Transverse colon (tissue), 4 donors: Measurements from ENCODE around the gene SLC25A1. TPM values are rescaled to one million over a fixed set of nuclear protein-coding genes. Genes with fewer than 3 reads are reported as not detected.

Source experiments
- DNase-seq: peaks from one replicate; pipeline ENCODE4 v3.0.0-alpha.2; 2019
- H3K27ac ChIP-seq, 4 donors: fragments of 200-600 bp; sonication (generic); 2 replicates each; pipeline ENCODE4 v1.5.1; 2016 to 2018; ENCODE audit warnings: inconsistent platforms in 4 of 4
- H3K27me3 ChIP-seq: fragments of 200-600 bp; sonication (generic); 2 replicates; pipeline ENCODE4 v1.5.1; 2017; ENCODE audit warnings: inconsistent platforms
- H3K36me3 ChIP-seq, 4 donors: fragments of 200-600 bp; sonication (generic); 2 replicates each; pipeline ENCODE4 v1.5.1; 2017 to 2019; ENCODE audit warnings: inconsistent platforms in 4 of 4
- H3K4me1 ChIP-seq, 4 donors: fragments of 200-600 bp; sonication (generic); 2 replicates each; pipeline ENCODE4 v1.5.1; 2017 to 2020; ENCODE audit warnings: inconsistent platforms in 4 of 4
- H3K4me3 ChIP-seq, 4 donors: fragments of 200-600 bp; sonication (generic); 1 replicate in 1 of 4; 2 replicates in 3 of 4; pipeline versions ENCODE4 v1.5.1 to v1.6.1; 2017 to 2019; ENCODE audit warnings: inconsistent platforms in 4 of 4
- H3K9me3 ChIP-seq, 2 donors: fragments of 200-600 bp; sonication (generic); 2 replicates each; pipeline ENCODE4 v1.5.1; 2017 to 2019; ENCODE audit warnings: inconsistent platforms in 2 of 2
- EP300 ChIP-seq: sonication (generic); formaldehyde crosslinking; IDR thresholded peaks from one replicate; pipeline ENCODE4 v1.6.1; 2017; ENCODE audit warnings: antibody characterized with exemption, low read depth
- POLR2A ChIP-seq: fragments of 450-650 bp; IDR thresholded peaks from one replicate; pipeline ENCODE4 v1.6.1; 2016; ENCODE audit warnings: antibody characterized with exemption, mild to moderate bottlenecking, moderate library complexity
- POLR2AphosphoS5 ChIP-seq, 3 donors: sonication (generic); formaldehyde crosslinking; IDR thresholded peaks; one replicate each; pipeline ENCODE4 v1.6.1; 2016; ENCODE audit warnings: antibody characterized with exemption in 3 of 3
- WGBS, 2 donors: methylation state at CpG; one replicate each; pipeline ENCODE4 v1.1.5; 2018; ENCODE audit warnings: low coverage in 1 of 2; 5-methylcytosine and 5-hydroxymethylcytosine counted together
- in situ Hi-C, 4 donors: fragments of 200-750 bp; cut with MboI; loops; one replicate each; pipeline versions ENCODE4 v1.15.0 to v1.15.1; 2017; ENCODE audit warnings: low sequenced_read_pairs in 3 of 4, low pct_ligation_motif_present in 1 of 4, low pct_unique_long_range_greater_than_20kb in 1 of 4
- intact Hi-C: fragments of 100-400 bp; cut with DNase I; formaldehyde crosslinking; loops from one replicate; pipeline ENCODE4 v1.15.1; 2023; ENCODE audit warnings: low total_unique reads
- total RNA-seq, 4 donors: library from RNA; depleted of rRNA; stranded (reverse); fragments of >200 nt; gene quantifications; one replicate each; pipeline ENCODE4 v1.1.0, GENCODE V29; 2016
- TF ChIP-seq, protein P1 (sequence below), 5 experiments: fragments of 200-600 bp in 3 of 5; fragments of 450-650 bp in 2 of 5; sonication (generic) in 3 of 5; IDR thresholded peaks; 1 replicate in 2 of 5; 2 replicates in 3 of 5; pipeline ENCODE4 v1.5.1; 2016 to 2017; ENCODE audit warnings: antibody characterized with exemption in 5 of 5, inconsistent platforms in 3 of 5, mild to moderate bottlenecking in 2 of 5, moderate library complexity in 1 of 5

SLC25A1 gene
- total RNA-seq, 4 donors from 2014 or later = 80.2 to 146 (median 132) TPM

DNA sequence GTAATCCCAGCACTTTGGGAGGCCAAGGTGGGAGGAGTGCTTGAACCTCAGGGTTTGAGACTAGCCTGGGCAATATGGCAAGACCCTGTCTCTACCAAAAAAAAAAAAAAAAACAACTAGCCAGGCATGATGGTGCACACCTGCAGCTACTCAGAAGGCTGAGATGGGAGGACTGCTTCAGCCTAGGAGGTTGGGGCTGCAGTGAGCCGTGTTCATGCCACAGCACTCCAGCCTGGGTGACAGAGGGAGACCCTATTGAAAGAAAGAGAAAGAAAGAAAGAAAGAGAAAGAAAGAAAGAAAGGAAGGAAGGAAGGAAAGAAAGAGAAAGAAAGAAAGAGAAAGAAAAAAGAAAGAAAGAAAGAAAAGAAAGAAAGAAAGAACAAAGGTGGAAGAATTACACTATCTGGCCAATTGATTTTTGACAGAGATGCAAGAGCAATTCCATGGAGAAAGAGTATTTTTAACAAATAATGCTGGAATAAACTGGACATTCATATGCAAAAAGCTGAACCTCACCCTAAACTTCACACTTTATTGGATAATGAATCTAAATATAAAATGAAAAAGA lies 33.9 kb upstream of the SLC25A1 start:
- in situ Hi-C loops (loop anchor here in 1 of 4 donors (25.0 kb wide), 1 partner anchor 425 kb away; no protein-coding TSS in a partner anchor), intact Hi-C loops (no loop called here)
- Histone ChIP-seq H3K9me3 (no peaks in the 10 kb centered on the region), H3K36me3 (peaks cover 0 to 4% (median 0%) of the 10 kb centered on the region in 4 donors), H3K4me1 (no peaks in the 10 kb centered on the region), H3K27ac (no peak overlapping the region), H3K27me3 (no peaks in the 10 kb centered on the region), H3K4me3 (no peak overlapping the region)
- WGBS, 2 donors = 94% methylated on average over 1 of the region's 1 CpG; no CpG with 5 or more reads in 1 of the 2 donors
- TF ChIP-seq POLR2A = no peak
- TF ChIP-seq, protein P1, sequence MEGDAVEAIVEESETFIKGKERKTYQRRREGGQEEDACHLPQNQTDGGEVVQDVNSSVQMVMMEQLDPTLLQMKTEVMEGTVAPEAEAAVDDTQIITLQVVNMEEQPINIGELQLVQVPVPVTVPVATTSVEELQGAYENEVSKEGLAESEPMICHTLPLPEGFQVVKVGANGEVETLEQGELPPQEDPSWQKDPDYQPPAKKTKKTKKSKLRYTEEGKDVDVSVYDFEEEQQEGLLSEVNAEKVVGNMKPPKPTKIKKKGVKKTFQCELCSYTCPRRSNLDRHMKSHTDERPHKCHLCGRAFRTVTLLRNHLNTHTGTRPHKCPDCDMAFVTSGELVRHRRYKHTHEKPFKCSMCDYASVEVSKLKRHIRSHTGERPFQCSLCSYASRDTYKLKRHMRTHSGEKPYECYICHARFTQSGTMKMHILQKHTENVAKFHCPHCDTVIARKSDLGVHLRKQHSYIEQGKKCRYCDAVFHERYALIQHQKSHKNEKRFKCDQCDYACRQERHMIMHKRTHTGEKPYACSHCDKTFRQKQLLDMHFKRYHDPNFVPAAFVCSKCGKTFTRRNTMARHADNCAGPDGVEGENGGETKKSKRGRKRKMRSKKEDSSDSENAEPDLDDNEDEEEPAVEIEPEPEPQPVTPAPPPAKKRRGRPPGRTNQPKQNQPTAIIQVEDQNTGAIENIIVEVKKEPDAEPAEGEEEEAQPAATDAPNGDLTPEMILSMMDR (IDR thresholded peaks at IDR 0.05) = no peak
- no peak for TF ChIP-seq POLR2AphosphoS5 (IDR thresholded peaks at IDR 0.05)
- no peak for TF ChIP-seq EP300
- no peak for DNase-seq

GRCh38 chr22:19210188-19210587 lies 31.7 kb upstream of the SLC25A1 start:
- no peaks in the 10 kb centered on the region for H3K9me3 ChIP-seq
- H3K4me3 ChIP-seq = no peak overlapping the region
- no peak for DNase-seq
- H3K27me3 ChIP-seq = no peaks in the 10 kb centered on the region
- H3K36me3 ChIP-seq = peaks cover 0 to 4% (median 0%) of the 10 kb centered on the region in 4 donors
- in situ Hi-C loops (loop anchor here in 1 of 4 donors (25.0 kb wide), 1 partner anchor 427 kb away; no protein-coding TSS in a partner anchor), intact Hi-C loops (no loop called here)
- WGBS, 2 donors = 82 to 93% methylated on average over 2 to 14 of the region's 14 CpGs
- no peaks in the 10 kb centered on the region for H3K4me1 ChIP-seq
- no peak for TF ChIP-seq POLR2AphosphoS5 (IDR thresholded peaks at IDR 0.05)
- TF ChIP-seq EP300 = no peak
- TF ChIP-seq POLR2A = no peak
- TF ChIP-seq, protein P1 (IDR thresholded peaks at IDR 0.05) = no peak
- H3K27ac ChIP-seq = no peak overlapping the region

GRCh38 chr22:19208287-19208847 lies 29.8 kb upstream of the SLC25A1 start:
- WGBS, 2 donors = 79% methylated on average over 4 of the region's 4 CpGs; no CpG with 5 or more reads in 1 of the 2 donors
- intact Hi-C loops = no loop called here
- no peak for DNase-seq
- H3K4me1 ChIP-seq = no peaks in the 10 kb centered on the region
- H3K4me3 ChIP-seq = no peak overlapping the region
- no peak overlapping the region for H3K27ac ChIP-seq
- in situ Hi-C loops = loop anchor here in 1 of 4 donors (25.0 kb wide), 1 partner anchor 429 kb away; no protein-coding TSS in a partner anchor
- peaks cover 0 to 4% (median 0%) of the 10 kb centered on the region in 4 donors for H3K36me3 ChIP-seq
- no peaks in the 10 kb centered on the region for H3K9me3 ChIP-seq
- TF ChIP-seq, protein P1 (IDR thresholded peaks at IDR 0.05) = no peak
- TF ChIP-seq EP300 (no peak), POLR2AphosphoS5 (IDR thresholded peaks at IDR 0.05) (no peak), POLR2A (no peak)
- H3K27me3 ChIP-seq = no peaks in the 10 kb centered on the region

DNA sequence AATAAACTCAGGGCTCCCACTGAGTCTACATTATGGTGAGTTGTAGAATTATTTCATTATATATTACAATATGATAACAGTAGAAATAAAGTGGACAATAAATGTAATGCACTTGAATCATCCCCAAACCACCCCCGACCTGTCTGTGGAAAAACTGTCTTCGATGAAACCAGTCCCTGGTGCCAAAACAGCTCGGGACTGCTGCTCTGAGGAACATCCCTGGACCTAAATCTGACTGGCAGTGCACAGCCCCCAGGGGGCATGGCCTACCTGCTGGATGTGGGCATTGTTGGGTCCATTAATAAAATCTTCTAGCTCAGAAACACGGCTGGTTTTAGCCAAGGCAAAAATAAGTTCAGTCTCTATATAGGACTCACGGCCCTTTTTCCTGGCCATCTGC lies 29.3 kb upstream of the SLC25A1 start:
- in situ Hi-C loops (loop anchor here in 1 of 4 donors (25.0 kb wide), 1 partner anchor 429 kb away; no protein-coding TSS in a partner anchor), intact Hi-C loops (no loop called here)
- no peak for DNase-seq
- Histone ChIP-seq H3K36me3 (peaks cover 0 to 4% (median 0%) of the 10 kb centered on the region in 4 donors), H3K4me3 (no peak overlapping the region), H3K27me3 (no peaks in the 10 kb centered on the region), H3K9me3 (no peaks in the 10 kb centered on the region), H3K27ac (no peak overlapping the region), H3K4me1 (no peaks in the 10 kb centered on the region)
- WGBS, 2 donors = 80 to 84% methylated on average over 2 to 5 of the region's 5 CpGs
- TF ChIP-seq, protein P1 (IDR thresholded peaks at IDR 0.05) = no peak
- no peak for TF ChIP-seq POLR2A
- TF ChIP-seq EP300 = no peak
